Smooth muscle cell (in vitro differentiated cells): ENCODE results near the gene MAIP1. TPM values are rescaled to one million over a fixed set of nuclear protein-coding genes. Genes with fewer than 3 reads are reported as not detected.
A peak's percentile ranks its signal among the peaks of the same experiment; 100 is the strongest.

Experiments
- DNase-seq: peaks from one replicate; lab custom pipeline; 2025; ENCODE audit not compliant: unreplicated experiment; lab: John Stamatoyannopoulos, UW
- H2AFZ ChIP-seq: fragments of 200-600 bp; sonication (generic); 2 replicates; pipeline ENCODE4 v1.6.0; 2016; ENCODE audit warnings: antibody characterized with exemption, low read depth, mild to moderate bottlenecking
- H3F3A ChIP-seq: fragments of 200-600 bp; sonication (generic); 2 replicates; pipeline ENCODE4 v1.6.0; 2017; ENCODE audit warnings: antibody characterized with exemption, low read depth
- H3K27ac ChIP-seq: fragments of 200-600 bp; sonication (generic); 2 replicates; pipeline ENCODE4 v1.5.1; 2016; ENCODE audit warnings: low read depth, mild to moderate bottlenecking
- H3K27me3 ChIP-seq: fragments of 200-600 bp; sonication (generic); 2 replicates; pipeline ENCODE4 v1.6.1; 2016; ENCODE audit warnings: low read depth, mild to moderate bottlenecking
- H3K36me3 ChIP-seq: fragments of 200-600 bp; sonication (generic); 2 replicates; pipeline ENCODE4 v1.5.1; 2016; ENCODE audit warnings: low read depth
- H3K4me1 ChIP-seq: fragments of 200-600 bp; sonication (generic); 2 replicates; pipeline ENCODE4 v1.5.1; 2016; ENCODE audit warnings: low read depth
- H3K4me2 ChIP-seq: fragments of 200-600 bp; sonication (generic); 2 replicates; pipeline ENCODE4 v1.6.0; 2016; ENCODE audit warnings: mild to moderate bottlenecking
- H3K4me3 ChIP-seq: fragments of 200-600 bp; sonication (generic); 2 replicates; pipeline ENCODE4 v1.5.1; 2016; ENCODE audit warnings: mild to moderate bottlenecking
- H3K79me2 ChIP-seq: fragments of 200-600 bp; sonication (generic); 2 replicates; pipeline ENCODE4 v1.6.0; 2016; ENCODE audit warnings: low read depth, mild to moderate bottlenecking
- H3K9ac ChIP-seq: fragments of 200-600 bp; sonication (generic); 2 replicates; pipeline ENCODE4 v1.6.0; 2016; ENCODE audit warnings: low read depth
- H3K9me3 ChIP-seq: fragments of 200-600 bp; sonication (generic); replicated peaks from 2 replicates; pipeline ENCODE4 v1.5.1; 2016; ENCODE audit warnings: low read depth
- H4K20me1 ChIP-seq: fragments of 200-600 bp; sonication (generic); 2 replicates; pipeline ENCODE4 v1.6.0; 2016; ENCODE audit warnings: low read depth
- CTCF ChIP-seq: fragments of 200-600 bp; sonication (generic); IDR thresholded peaks from 2 replicates; pipeline ENCODE4 v1.5.1; 2017; ENCODE audit warnings: borderline replicate concordance, mild to moderate bottlenecking, antibody characterized with exemption; ENCODE audit not compliant: insufficient read depth, poor library complexity, severe bottlenecking
- WGBS: methylation state at CpG from one replicate; pipeline ENCODE4 v1.1.7; 2016; ENCODE audit warnings: low lambda C conversion rate; 5-methylcytosine and 5-hydroxymethylcytosine counted together
- polyA plus RNA-seq: library from polyadenylated mRNA; unstranded; fragments of >200 nt; fragmentation: Nextera tagmentation; extraction: Ambion mirVana; gene quantifications from 2 replicates; pipeline ENCODE4 v1.2.1, GENCODE V29; 2016
- total RNA-seq: library from RNA; depleted of rRNA; stranded (reverse); fragments of >200 nt; gene quantifications from 2 replicates; pipeline ENCODE4 v1.2.3, GENCODE V29; 2014

Gene MAIP1
- total and polyA plus RNA-seq, 2 experiments from 2014 or later: 15.0 to 133 TPM

GRCh38 chr2:199933466-199933865 lies 21.9 kb upstream of the MAIP1 start:
- Histone ChIP-seq H4K20me1 (peaks cover 7% of the 10 kb centered on the region), H3K4me2 (no peak overlapping the region), H3K79me2 (peaks cover 4% of the 10 kb centered on the region), H3K27ac (peak overlapping the region; percentile 28), H3K27me3 (no peaks in the 10 kb centered on the region), H3K9me3 (no peaks in the 10 kb centered on the region), H3K36me3 (peaks cover 21% of the 10 kb centered on the region), H3K4me1 (peaks cover 4% of the 10 kb centered on the region), H2AFZ (no peak overlapping the region), H3F3A (peaks cover 5% of the 10 kb centered on the region), H3K4me3 (no peak overlapping the region), H3K9ac (no peak overlapping the region)
- 80% methylated on average over 3 of the region's 3 CpGs for WGBS
- DNase-seq: no peak
- TF ChIP-seq CTCF: no peak

GRCh38 chr2:199936554-199936953 lies 18.8 kb upstream of the MAIP1 start:
- Histone ChIP-seq H3K4me2 (no peak overlapping the region), H4K20me1 (peaks cover 20% of the 10 kb centered on the region), H3K9ac (no peak overlapping the region), H3K4me1 (peaks cover 4% of the 10 kb centered on the region), H3K9me3 (no peaks in the 10 kb centered on the region), H3K36me3 (peaks cover 17% of the 10 kb centered on the region), H3F3A (peaks cover 5% of the 10 kb centered on the region), H3K27me3 (no peaks in the 10 kb centered on the region), H3K27ac (no peak overlapping the region), H3K4me3 (no peak overlapping the region), H3K79me2 (peaks cover 4% of the 10 kb centered on the region), H2AFZ (no peak overlapping the region)
- no peak for TF ChIP-seq CTCF
- DNase-seq: no peak
- 92% methylated on average over 2 of the region's 2 CpGs for WGBS

- 91% methylated on average over 2 of the region's 2 CpGs for WGBS
- H3K9ac ChIP-seq: no peak overlapping the region
- H3K4me3 ChIP-seq: no peak overlapping the region
- H3K36me3 ChIP-seq: peaks cover 4% of the 10 kb centered on the region
- peaks cover 4% of the 10 kb centered on the region for H3K79me2 ChIP-seq
- no peak for DNase-seq
- peak; percentile 31 for TF ChIP-seq CTCF
- no peak overlapping the region for H2AFZ ChIP-seq
- H3K9me3 ChIP-seq: no peaks in the 10 kb centered on the region
- no peak overlapping the region for H3K27ac ChIP-seq
- no peaks in the 10 kb centered on the region for H3K27me3 ChIP-seq
- no peaks in the 10 kb centered on the region for H3K4me1 ChIP-seq
- no peaks in the 10 kb centered on the region for H3F3A ChIP-seq
- peaks cover 17% of the 10 kb centered on the region for H4K20me1 ChIP-seq
- no peak overlapping the region for H3K4me2 ChIP-seq
These were observed 15.0 kb upstream of the MAIP1 start for GRCh38 chr2:199940373-199940772.

- H3K9ac ChIP-seq: no peak overlapping the region
- no peaks in the 10 kb centered on the region for H3K9me3 ChIP-seq
- no peaks in the 10 kb centered on the region for H3K27me3 ChIP-seq
- H3K4me3 ChIP-seq: no peak overlapping the region
- H3F3A ChIP-seq: no peaks in the 10 kb centered on the region
- no peak overlapping the region for H3K4me2 ChIP-seq
- H4K20me1 ChIP-seq: peaks cover 20% of the 10 kb centered on the region
- no peak for TF ChIP-seq CTCF
- WGBS: 96% methylated on average over 4 of the region's 4 CpGs
- no peak for DNase-seq
- no peaks in the 10 kb centered on the region for H3K4me1 ChIP-seq
- H3K36me3 ChIP-seq: peaks cover 2% of the 10 kb centered on the region
- no peak overlapping the region for H3K27ac ChIP-seq
- no peaks in the 10 kb centered on the region for H3K79me2 ChIP-seq
- no peak overlapping the region for H2AFZ ChIP-seq
These were observed 12.0 kb upstream of the MAIP1 start for GRCh38 chr2:199943373-199943772.
